Effector memory CD4-positive, alpha-beta T cell (primary cell): Measurements from ENCODE around the gene CNOT2.

Source experiments
- DNase-seq, 3 donors: peaks; one replicate each; pipeline ENCODE4 v3.0.0-alpha.2; 2020
- H3K27ac ChIP-seq: 2 replicates; pipeline ENCODE4 v1.7.0; 2013; ENCODE audit warnings: mild to moderate bottlenecking, low read length, moderate library complexity; ENCODE audit not compliant: insufficient read depth, poor library complexity, severe bottlenecking
- H3K27me3 ChIP-seq: replicated peaks from 2 replicates; pipeline ENCODE4 v1.7.0; 2013; ENCODE audit warnings: mild to moderate bottlenecking, low read length; ENCODE audit not compliant: insufficient read depth, control insufficient read depth, poor library complexity, severe bottlenecking
- H3K36me3 ChIP-seq: 2 replicates; pipeline ENCODE4 v1.7.0; 2013; ENCODE audit warnings: mild to moderate bottlenecking, low read length, moderate library complexity; ENCODE audit not compliant: control insufficient read depth, insufficient read depth
- H3K4me1 ChIP-seq: 2 replicates; pipeline ENCODE4 v1.7.0; 2013; ENCODE audit warnings: low read length, mild to moderate bottlenecking; ENCODE audit not compliant: control insufficient read depth, insufficient read depth, poor library complexity, severe bottlenecking
- H3K4me3 ChIP-seq: 2 replicates; pipeline ENCODE4 v1.7.0; 2013; ENCODE audit warnings: low read length, low read depth, mild to moderate bottlenecking; ENCODE audit not compliant: insufficient read depth, poor library complexity, severe bottlenecking
- H3K9me3 ChIP-seq: 2 replicates; pipeline ENCODE4 v1.7.0; 2013; ENCODE audit warnings: mild to moderate bottlenecking, low read length, moderate library complexity; ENCODE audit not compliant: control insufficient read depth

CNOT2 gene

GRCh38 chr12:70402597-70402996 is 159.4 kb downstream of the CNOT2 start:
- Histone ChIP-seq H3K4me1 (no peaks in the 10 kb centered on the region), H3K27me3 (no peaks in the 10 kb centered on the region), H3K27ac (no peak overlapping the region), H3K36me3 (no peaks in the 10 kb centered on the region), H3K4me3 (no peak overlapping the region), H3K9me3 (no peaks in the 10 kb centered on the region)
- DNase-seq: no peak

GRCh38 chr12:70403826-70404225 is 160.6 kb downstream of the CNOT2 start:
- H3K9me3 ChIP-seq: no peaks in the 10 kb centered on the region
- no peak for DNase-seq
- no peak overlapping the region for H3K4me3 ChIP-seq
- H3K4me1 ChIP-seq: no peaks in the 10 kb centered on the region
- no peak overlapping the region for H3K27ac ChIP-seq
- no peaks in the 10 kb centered on the region for H3K27me3 ChIP-seq
- no peaks in the 10 kb centered on the region for H3K36me3 ChIP-seq
